SK-N-SH (cell line): ENCODE data around the gene CD6. TPM values are rescaled to one million over a fixed set of nuclear protein-coding genes. Genes with fewer than 3 reads are reported as not detected.

Experiments used
- CTCF ChIA-PET: fragments of 300-600, 350-600 bp; formaldehyde crosslinking; extraction: SDS; loops from one replicate; lab custom pipeline; 2021; lab: Yijun Ruan, JAX
- POLR2A ChIA-PET: fragments of 350-600 bp; sonication (Branson Sonifier 250); formaldehyde crosslinking; extraction: SDS; loops from one replicate; lab custom pipeline; 2020; ENCODE audit warnings: antibody characterized with exemption, inconsistent platforms; lab: Yijun Ruan, JAX
- DNase-seq: peaks from one replicate; pipeline ENCODE4 v3.0.0; 2012
- H2AFZ ChIP-seq: fragments of 200-600 bp; sonication (generic); 2 replicates; pipeline ENCODE4 v1.8.1; 2016; ENCODE audit warnings: antibody characterized with exemption, mild to moderate bottlenecking, low read depth
- H3F3A ChIP-seq: fragments of 200-600 bp; sonication (generic); replicated peaks from 2 replicates; pipeline ENCODE3; 2016; ENCODE audit warnings: antibody characterized with exemption, mild to moderate bottlenecking; ENCODE audit not compliant: insufficient read depth
- H3K27ac ChIP-seq, 2 experiments: fragments of 200-500 bp in 1 of 2; fragments of 200-600 bp in 1 of 2; sonication (Bioruptor generic) in 1 of 2; sonication (generic), shearing (Covaris generic) in 1 of 2; 2 replicates each; pipeline versions ENCODE4 v1.5.1 to v1.6.1; 2014 to 2016; ENCODE audit warnings: low read depth in 2 of 2, inconsistent platforms in 1 of 2, low read length in 1 of 2, mild to moderate bottlenecking in 1 of 2, mixed read lengths in 1 of 2
- H3K27me3 ChIP-seq: fragments of 200-600 bp; sonication (generic), shearing (Covaris generic); 2 replicates; pipeline ENCODE4 v1.6.1; 2016; ENCODE audit warnings: mixed run types; ENCODE audit not compliant: insufficient read depth
- H3K36me3 ChIP-seq, 2 experiments: fragments of 200-500 bp in 1 of 2; fragments of 200-600 bp in 1 of 2; sonication (Bioruptor generic) in 1 of 2; sonication (generic) in 1 of 2; replicated peaks in 1 of 2; 2 replicates each; pipeline versions ENCODE3 to v1.5.1; 2014 to 2016; ENCODE audit warnings: low read length in 1 of 2, mild to moderate bottlenecking in 1 of 2; ENCODE audit not compliant: insufficient read depth in 2 of 2, control insufficient read depth in 1 of 2
- H3K4me1 ChIP-seq, 2 experiments: fragments of 200-500 bp in 1 of 2; fragments of 200-600 bp in 1 of 2; sonication (Bioruptor generic) in 1 of 2; sonication (generic), shearing (Covaris generic) in 1 of 2; 2 replicates each; pipeline versions ENCODE4 v1.5.1 to v1.6.1; 2014 to 2016; ENCODE audit warnings: low read depth in 1 of 2, low read length in 1 of 2, mixed run types in 1 of 2; ENCODE audit not compliant: insufficient read depth in 2 of 2, control insufficient read depth in 1 of 2
- H3K4me2 ChIP-seq: fragments of 200-600 bp; sonication (generic), shearing (Covaris generic); 2 replicates; pipeline ENCODE4 v1.6.1; 2017; ENCODE audit warnings: mixed run types
- H3K4me3 ChIP-seq, 2 experiments: fragments of 200-500 bp in 1 of 2; fragments of 200-600 bp in 1 of 2; sonication (Bioruptor generic) in 1 of 2; sonication (generic), shearing (Covaris generic) in 1 of 2; 2 replicates each; pipeline versions ENCODE4 v1.5.1 to v1.8.1; 2014 to 2016; ENCODE audit warnings: low read depth in 2 of 2, inconsistent platforms in 1 of 2, low read length in 1 of 2, mild to moderate bottlenecking in 1 of 2, mixed read lengths in 1 of 2, moderate library complexity in 1 of 2
- H3K79me2 ChIP-seq: fragments of 200-600 bp; sonication (generic); 2 replicates; pipeline ENCODE4 v1.8.1; 2017; ENCODE audit warnings: mild to moderate bottlenecking; ENCODE audit not compliant: insufficient read depth
- H3K9ac ChIP-seq: fragments of 200-600 bp; sonication (generic); 2 replicates; pipeline ENCODE4 v1.6.1; 2017; ENCODE audit warnings: mixed run types
- H3K9me2 ChIP-seq: fragments of 200-600 bp; sonication (generic); 2 replicates; pipeline ENCODE4 v1.6.1; 2017; ENCODE audit warnings: mixed run types
- H3K9me3 ChIP-seq: fragments of 200-600 bp; sonication (generic); 2 replicates; pipeline ENCODE4 v1.6.1; 2017; ENCODE audit warnings: mixed run types, mild to moderate bottlenecking, moderate library complexity
- H4K20me1 ChIP-seq: fragments of 200-600 bp; sonication (generic); 2 replicates; pipeline ENCODE4 v1.6.1; 2017; ENCODE audit warnings: mild to moderate bottlenecking, mixed run types; ENCODE audit not compliant: insufficient read depth
- CHD2 ChIP-seq: fragments of 150-350 bp; IDR thresholded peaks from 2 replicates; pipeline ENCODE4 v1.6.1; 2018; ENCODE audit warnings: low read length; ENCODE audit not compliant: partially characterized antibody
- FOXJ3 ChIP-seq: sonication (generic); formaldehyde crosslinking; IDR thresholded peaks from 2 replicates; pipeline ENCODE4 v1.5.1; 2020; ENCODE audit warnings: mild to moderate bottlenecking, missing genetic modification reagents
- FOXM1 ChIP-seq: IDR thresholded peaks from 2 replicates; pipeline ENCODE4 v1.4.0; 2012; ENCODE audit warnings: low read depth, mild to moderate bottlenecking
- MXI1 ChIP-seq: IDR thresholded peaks from 2 replicates; pipeline ENCODE4 v1.6.1; 2012; ENCODE audit warnings: mild to moderate bottlenecking, low read depth, low read length, improper control_type of control experiment
- TAF1 ChIP-seq: IDR thresholded peaks from 2 replicates; pipeline ENCODE4 v1.6.1; 2012; ENCODE audit warnings: low read depth, mild to moderate bottlenecking, low read length, moderate library complexity, borderline replicate concordance
- YY1 ChIP-seq: IDR thresholded peaks from 2 replicates; pipeline ENCODE4 v1.4.0; 2012; ENCODE audit warnings: low read depth, mild to moderate bottlenecking
- WGBS: methylation state at CpG from one replicate; pipeline ENCODE4 v1.1.6; 2017; ENCODE audit warnings: low lambda C conversion rate; 5-methylcytosine and 5-hydroxymethylcytosine counted together
- polyA plus RNA-seq, 3 experiments: library from polyadenylated mRNA; depleted of rRNA; stranded (reverse); fragments of >200 nt; gene quantifications; 2 replicates each; pipeline ENCODE4 v1.2.3, GENCODE V29; 2012
- TF ChIP-seq, protein P1 (sequence below): fragments of 150-350 bp; IDR thresholded peaks from 2 replicates; pipeline ENCODE4 v1.6.1; 2017; ENCODE audit warnings: antibody characterized with exemption, low read length, low read depth, borderline replicate concordance
- TF ChIP-seq, protein P2 (sequence below): IDR thresholded peaks from 2 replicates; pipeline ENCODE4 v1.4.0; 2012; ENCODE audit warnings: low read depth, borderline replicate concordance
- TF ChIP-seq, protein P3 (sequence below): IDR thresholded peaks from 2 replicates; pipeline ENCODE4 v1.4.0; 2012; ENCODE audit warnings: low read depth
- TF ChIP-seq, protein P4 (sequence below): fragments of 200-600 bp; sonication (generic); IDR thresholded peaks from 2 replicates; pipeline ENCODE4 v1.6.1; 2017; ENCODE audit warnings: antibody characterized with exemption, mild to moderate bottlenecking, moderate library complexity
- TF ChIP-seq, protein P5 (sequence below): fragments of 150-350 bp; IDR thresholded peaks from 2 replicates; pipeline ENCODE4 v1.6.1; 2016; ENCODE audit warnings: mild to moderate bottlenecking, low read depth, low read length

The CD6 gene
- polyA plus RNA-seq, 1 of the 3 experiments (the other 2 are of a cell fraction): not detected

DNA sequence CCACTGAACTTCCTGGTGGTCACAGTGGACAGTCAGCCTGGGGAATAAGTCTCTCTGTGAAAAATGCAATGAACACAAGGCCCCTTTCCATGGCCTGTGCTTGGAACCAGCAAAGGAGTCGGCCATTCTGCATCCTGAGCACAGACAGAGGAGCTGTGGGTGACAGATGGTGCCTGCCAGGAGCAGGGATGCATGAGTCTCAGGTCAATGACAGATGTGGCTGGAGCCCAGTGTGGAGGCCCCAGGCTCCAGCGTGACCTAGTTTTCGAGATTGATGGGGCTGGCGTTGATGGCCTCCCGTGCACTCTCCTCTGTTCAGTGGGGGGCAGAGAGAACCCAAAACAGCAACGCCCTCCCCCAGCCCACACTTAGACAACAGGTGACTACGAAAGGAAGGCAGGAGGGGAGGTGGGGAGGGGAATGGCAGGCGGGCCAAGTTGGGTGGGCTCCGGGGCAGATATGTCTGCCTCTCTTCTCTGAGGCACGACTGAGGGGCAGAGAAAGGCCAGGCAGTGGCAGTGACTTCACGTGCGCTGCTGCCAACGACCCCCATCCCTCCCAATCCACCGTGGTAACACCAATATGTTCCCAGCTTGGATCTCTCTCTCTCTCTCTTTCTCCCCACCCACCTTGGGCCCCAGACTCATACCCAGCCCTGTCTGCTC is 96.4 kb downstream of the CD6 start:
- H2AFZ ChIP-seq: no peak overlapping the region
- no peaks in the 10 kb centered on the region for H4K20me1 ChIP-seq
- H3K79me2 ChIP-seq: no peaks in the 10 kb centered on the region
- H3K27me3 ChIP-seq: no peaks in the 10 kb centered on the region
- no peak overlapping the region for H3K4me2 ChIP-seq
- H3K9me2 ChIP-seq: no peaks in the 10 kb centered on the region
- no peak overlapping the region for H3K4me3 ChIP-seq
- peaks cover 0 to 2% of the 10 kb centered on the region in 2 experiments; a peak in 1 of 4 replicates for H3K4me1 ChIP-seq
- no peaks in the 10 kb centered on the region for H3K9me3 ChIP-seq
- DNase-seq: peak; percentile 53
- no peaks in the 10 kb centered on the region for H3K36me3 ChIP-seq
- CTCF ChIA-PET: interaction anchor here (0.9 kb wide), 1 partner anchor 24 kb away, joined by 3 read pairs; no protein-coding TSS in a partner anchor
- TF ChIP-seq MXI1: 0 out of 2 replicates have a peak, but pooled peaks have one; percentile 20
- no peak for TF ChIP-seq FOXM1
- TF ChIP-seq, protein P1, sequence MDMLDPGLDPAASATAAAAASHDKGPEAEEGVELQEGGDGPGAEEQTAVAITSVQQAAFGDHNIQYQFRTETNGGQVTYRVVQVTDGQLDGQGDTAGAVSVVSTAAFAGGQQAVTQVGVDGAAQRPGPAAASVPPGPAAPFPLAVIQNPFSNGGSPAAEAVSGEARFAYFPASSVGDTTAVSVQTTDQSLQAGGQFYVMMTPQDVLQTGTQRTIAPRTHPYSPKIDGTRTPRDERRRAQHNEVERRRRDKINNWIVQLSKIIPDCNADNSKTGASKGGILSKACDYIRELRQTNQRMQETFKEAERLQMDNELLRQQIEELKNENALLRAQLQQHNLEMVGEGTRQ: no peak
- TF ChIP-seq, protein P2, sequence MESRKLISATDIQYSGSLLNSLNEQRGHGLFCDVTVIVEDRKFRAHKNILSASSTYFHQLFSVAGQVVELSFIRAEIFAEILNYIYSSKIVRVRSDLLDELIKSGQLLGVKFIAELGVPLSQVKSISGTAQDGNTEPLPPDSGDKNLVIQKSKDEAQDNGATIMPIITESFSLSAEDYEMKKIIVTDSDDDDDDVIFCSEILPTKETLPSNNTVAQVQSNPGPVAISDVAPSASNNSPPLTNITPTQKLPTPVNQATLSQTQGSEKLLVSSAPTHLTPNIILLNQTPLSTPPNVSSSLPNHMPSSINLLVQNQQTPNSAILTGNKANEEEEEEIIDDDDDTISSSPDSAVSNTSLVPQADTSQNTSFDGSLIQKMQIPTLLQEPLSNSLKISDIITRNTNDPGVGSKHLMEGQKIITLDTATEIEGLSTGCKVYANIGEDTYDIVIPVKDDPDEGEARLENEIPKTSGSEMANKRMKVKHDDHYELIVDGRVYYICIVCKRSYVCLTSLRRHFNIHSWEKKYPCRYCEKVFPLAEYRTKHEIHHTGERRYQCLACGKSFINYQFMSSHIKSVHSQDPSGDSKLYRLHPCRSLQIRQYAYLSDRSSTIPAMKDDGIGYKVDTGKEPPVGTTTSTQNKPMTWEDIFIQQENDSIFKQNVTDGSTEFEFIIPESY: no peak
- POLR2A ChIA-PET: no interaction called here
- WGBS: 40% methylated on average over 14 of the region's 14 CpGs
- no peak overlapping the region for H3K27ac ChIP-seq
- no peak overlapping the region for H3K9ac ChIP-seq
- no peaks in the 10 kb centered on the region for H3F3A ChIP-seq

DNA sequence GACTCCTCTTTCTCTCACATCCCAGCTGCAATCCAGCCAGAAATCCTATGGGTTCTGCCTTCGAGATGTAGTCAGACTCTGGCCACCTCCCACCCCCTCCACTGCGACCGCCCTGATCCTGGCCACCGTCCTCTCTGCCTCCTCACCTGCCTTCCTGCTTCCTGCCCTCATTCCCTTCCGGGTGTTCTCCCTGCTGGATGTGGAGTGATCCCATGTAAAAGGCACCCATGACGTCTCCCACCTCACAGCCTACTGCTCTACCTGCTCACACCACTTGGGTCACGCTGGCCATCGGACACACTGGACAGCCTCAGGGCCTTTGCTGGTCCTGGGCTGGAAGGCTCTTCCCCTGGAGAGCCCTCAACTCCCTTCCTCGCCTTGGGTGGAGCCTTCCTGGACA is 97.1 kb downstream of the CD6 start:
- Histone ChIP-seq H3K4me1 (peaks cover 0 to 2% of the 10 kb centered on the region in 2 experiments; a peak in 1 of 4 replicates), H3K27ac (no peak overlapping the region), H3K36me3 (no peaks in the 10 kb centered on the region), H3K79me2 (no peaks in the 10 kb centered on the region), H3K9me2 (no peaks in the 10 kb centered on the region), H3F3A (no peaks in the 10 kb centered on the region), H3K27me3 (no peaks in the 10 kb centered on the region), H3K9me3 (no peaks in the 10 kb centered on the region), H4K20me1 (no peaks in the 10 kb centered on the region), H3K4me2 (no peak overlapping the region), H3K9ac (no peak overlapping the region), H3K4me3 (no peak overlapping the region), H2AFZ (no peak overlapping the region)
- DNase-seq: no peak
- CTCF ChIA-PET: no interaction called here
- TF ChIP-seq FOXJ3 (CRISPR knock-in tag) (no peak), YY1 (no peak), CHD2 (no peak), FOXM1 (no peak), TAF1 (no peak), MXI1 (no peak)
- TF ChIP-seq, protein P1: no peak
- TF ChIP-seq, protein P2: no peak
- TF ChIP-seq, protein P3, sequence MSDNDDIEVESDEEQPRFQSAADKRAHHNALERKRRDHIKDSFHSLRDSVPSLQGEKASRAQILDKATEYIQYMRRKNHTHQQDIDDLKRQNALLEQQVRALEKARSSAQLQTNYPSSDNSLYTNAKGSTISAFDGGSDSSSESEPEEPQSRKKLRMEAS: no peak
- TF ChIP-seq, protein P4, sequence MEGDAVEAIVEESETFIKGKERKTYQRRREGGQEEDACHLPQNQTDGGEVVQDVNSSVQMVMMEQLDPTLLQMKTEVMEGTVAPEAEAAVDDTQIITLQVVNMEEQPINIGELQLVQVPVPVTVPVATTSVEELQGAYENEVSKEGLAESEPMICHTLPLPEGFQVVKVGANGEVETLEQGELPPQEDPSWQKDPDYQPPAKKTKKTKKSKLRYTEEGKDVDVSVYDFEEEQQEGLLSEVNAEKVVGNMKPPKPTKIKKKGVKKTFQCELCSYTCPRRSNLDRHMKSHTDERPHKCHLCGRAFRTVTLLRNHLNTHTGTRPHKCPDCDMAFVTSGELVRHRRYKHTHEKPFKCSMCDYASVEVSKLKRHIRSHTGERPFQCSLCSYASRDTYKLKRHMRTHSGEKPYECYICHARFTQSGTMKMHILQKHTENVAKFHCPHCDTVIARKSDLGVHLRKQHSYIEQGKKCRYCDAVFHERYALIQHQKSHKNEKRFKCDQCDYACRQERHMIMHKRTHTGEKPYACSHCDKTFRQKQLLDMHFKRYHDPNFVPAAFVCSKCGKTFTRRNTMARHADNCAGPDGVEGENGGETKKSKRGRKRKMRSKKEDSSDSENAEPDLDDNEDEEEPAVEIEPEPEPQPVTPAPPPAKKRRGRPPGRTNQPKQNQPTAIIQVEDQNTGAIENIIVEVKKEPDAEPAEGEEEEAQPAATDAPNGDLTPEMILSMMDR: no peak
- TF ChIP-seq, protein P5, sequence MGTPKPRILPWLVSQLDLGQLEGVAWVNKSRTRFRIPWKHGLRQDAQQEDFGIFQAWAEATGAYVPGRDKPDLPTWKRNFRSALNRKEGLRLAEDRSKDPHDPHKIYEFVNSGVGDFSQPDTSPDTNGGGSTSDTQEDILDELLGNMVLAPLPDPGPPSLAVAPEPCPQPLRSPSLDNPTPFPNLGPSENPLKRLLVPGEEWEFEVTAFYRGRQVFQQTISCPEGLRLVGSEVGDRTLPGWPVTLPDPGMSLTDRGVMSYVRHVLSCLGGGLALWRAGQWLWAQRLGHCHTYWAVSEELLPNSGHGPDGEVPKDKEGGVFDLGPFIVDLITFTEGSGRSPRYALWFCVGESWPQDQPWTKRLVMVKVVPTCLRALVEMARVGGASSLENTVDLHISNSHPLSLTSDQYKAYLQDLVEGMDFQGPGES: no peak
- POLR2A ChIA-PET: no interaction called here
- 55% methylated on average over 9 of the region's 9 CpGs for WGBS
